CD4-positive, alpha-beta T cell treated with Interleukin-17A for 1 hour (primary cell): ENCODE data around the gene TBL1Y.
"Not testable (repeated sequence)": the region's sequence is repeated elsewhere in the genome, so short reads cannot be mapped to it uniquely, and the experiment has no call there.

Experiments
- DNase-seq: peaks from one replicate; pipeline ENCODE4 v3.0.0-alpha.2; 2020

Gene TBL1Y

GRCh38 chrY:6910372-6911252, at the start of gene TBL1Y:
Gene TBL1Y (plus strand): TSS chrY:6910697. CDS start chrY:7025085, 114,388 bp downstream.
- DNase-seq: no peak

DNA sequence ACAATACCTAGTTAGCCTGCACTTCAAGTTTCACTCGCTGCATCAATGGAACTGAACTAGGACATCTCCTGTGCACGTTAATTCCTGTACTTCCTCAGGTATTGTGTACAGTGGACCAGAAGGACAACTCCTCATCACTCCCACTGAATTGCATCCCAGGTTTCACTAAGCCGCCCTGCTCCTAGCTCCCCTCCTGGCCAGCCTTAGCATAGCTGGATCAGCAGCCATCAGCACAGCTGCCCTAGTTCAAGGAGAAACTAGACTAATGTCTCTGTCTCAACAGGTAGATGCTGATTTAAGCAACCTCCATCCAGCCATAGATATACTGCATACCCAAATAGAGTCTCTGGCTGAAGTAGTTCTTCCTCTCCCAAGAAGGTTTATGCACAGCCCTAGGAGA, 16.0 kb upstream of the TBL1Y start:
- DNase-seq: no peak

GRCh38 chrY:6895236-6895635, 15.3 kb upstream of the TBL1Y start:
- DNase-seq: no peak

GRCh38 chrY:6902116-6902515, 8.4 kb upstream of the TBL1Y start:
- DNase-seq: not testable (repeated sequence)

DNA sequence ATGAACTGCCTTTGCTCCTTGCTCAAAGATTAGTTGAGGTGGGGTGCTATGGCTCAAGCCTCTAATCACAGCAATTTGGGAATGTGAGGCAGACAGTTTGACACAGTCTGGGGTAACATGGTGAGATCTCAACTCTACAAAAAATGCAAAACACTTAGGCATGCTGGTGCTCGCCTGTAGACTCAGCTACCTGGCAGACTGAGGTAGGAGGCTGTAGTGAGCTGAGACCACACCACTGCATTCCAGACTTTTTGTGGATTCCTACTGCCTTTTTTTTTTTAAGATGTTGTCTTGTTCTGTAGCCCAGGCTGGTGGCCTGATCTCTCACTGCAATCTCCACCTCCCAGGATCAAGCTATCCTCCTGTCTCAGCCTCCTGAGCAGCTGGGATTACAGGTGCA, 2.9 kb upstream of the TBL1Y start:
- no peak for DNase-seq

GRCh38 chrY:6908021-6908420, 2.5 kb upstream of the TBL1Y start:
- DNase-seq: not testable (repeated sequence)

- DNase-seq: no peak
Observed at GRCh38 chrY:6909118-6909521, 1.4 kb upstream of the TBL1Y start.

GRCh38 chrY:6909856-6910255, 641 bp upstream of the TBL1Y start:
- no peak for DNase-seq

- DNase-seq: no peak
Observed at GRCh38 chrY:6911253-6911881, 870 bp downstream of the TBL1Y start, which contains the start of gene AMELY. Gene AMELY (minus strand): TSS chrY:6911752. CDS start chrY:6872608, 39,144 bp downstream.

DNA sequence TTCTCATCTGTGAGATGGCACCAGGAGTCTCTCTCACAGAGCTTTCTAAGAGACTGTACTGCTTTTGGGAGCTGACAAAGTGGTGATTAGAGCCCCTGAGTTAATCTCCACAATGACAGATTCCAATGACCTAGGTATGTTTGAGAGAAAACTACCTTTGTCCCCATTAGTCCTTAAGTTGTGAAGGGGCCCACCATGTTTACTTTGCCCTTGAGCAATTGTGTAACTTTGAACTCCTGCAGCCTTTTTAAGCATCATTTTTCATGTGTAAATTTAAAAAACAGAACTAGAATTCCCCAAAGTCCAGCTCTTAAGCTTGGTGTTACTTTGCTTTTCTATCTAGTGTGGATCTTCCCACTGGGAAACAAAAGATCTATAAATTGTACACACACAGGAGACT, 2.9 kb downstream of the TBL1Y start:
- DNase-seq: no peak

DNA sequence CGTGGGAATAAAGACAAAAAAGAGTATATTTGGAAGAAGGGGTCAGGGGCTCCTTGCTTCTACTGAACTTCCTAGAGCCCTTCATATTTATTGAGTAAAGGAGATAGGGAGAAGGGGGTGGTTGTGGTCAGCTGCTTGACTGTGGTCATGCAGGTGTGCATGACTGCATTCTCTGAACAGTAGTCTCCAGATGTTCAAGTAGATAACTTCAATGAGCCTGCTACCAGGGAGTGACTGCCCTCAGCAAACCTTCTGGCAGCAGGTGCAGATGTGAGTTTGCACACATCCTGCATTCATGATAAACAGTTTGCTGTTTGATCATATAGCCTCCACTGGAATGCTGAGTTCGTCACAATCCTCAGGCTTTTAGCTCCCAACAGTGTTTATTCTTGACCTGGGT, 10.6 kb downstream of the TBL1Y start:
- DNase-seq: no peak

GRCh38 chrY:6928265-6928664, 17.8 kb downstream of the TBL1Y start:
- no peak for DNase-seq

- no peak for DNase-seq
Observed at GRCh38 chrY:6929237-6929636, 18.7 kb downstream of the TBL1Y start.

DNA sequence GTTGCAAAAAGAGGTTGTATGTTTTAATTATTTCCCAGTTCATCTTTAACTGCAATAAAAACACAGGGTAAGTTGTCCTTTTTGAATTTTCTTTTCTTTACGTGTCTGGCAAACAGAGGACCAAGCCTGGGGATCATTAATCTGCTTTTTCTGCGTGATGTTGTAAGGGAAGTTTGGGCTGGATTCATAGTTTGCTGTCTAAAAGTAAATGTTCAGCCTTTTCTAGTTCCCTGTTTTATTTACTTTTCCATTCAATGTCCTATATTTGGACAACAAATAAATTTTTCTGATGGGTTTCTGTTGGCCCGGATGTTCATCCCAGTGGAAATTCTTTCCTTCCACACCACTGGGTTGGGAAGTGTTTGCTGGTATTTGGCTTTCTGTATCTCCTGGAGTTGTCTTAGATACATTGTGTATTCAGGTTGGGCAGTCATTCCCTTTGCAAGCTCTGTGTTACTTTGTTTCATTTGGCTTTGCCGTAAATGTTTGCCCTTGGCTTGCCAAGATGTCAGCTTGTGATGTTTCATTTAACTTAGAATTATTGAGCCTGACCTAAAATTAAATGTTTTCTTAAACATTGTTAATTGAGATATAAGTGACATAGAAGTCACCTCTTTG, 21.4 kb downstream of the TBL1Y start:
- no peak for DNase-seq

GRCh38 chrY:6935497-6935896, 25.0 kb downstream of the TBL1Y start:
- no peak for DNase-seq

DNA sequence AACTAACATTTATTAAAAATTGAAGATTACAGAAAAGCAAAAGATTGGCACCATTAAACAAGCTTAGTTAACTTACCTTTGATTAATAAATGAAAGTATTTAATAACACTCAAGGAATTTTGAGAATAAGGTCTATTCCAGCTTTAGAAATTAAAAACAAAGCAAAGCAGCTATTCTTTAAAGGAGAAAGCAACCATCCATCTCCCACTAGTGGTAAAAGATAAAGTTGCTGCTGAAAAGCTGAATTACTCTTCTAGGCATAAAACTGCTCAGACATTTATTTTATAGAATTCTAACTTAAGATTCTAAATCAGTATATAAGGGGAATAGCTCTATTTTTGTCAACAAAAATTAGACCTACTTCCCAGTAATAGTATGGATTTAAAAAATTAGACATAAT, 37.2 kb downstream of the TBL1Y start:
- no peak for DNase-seq

DNA sequence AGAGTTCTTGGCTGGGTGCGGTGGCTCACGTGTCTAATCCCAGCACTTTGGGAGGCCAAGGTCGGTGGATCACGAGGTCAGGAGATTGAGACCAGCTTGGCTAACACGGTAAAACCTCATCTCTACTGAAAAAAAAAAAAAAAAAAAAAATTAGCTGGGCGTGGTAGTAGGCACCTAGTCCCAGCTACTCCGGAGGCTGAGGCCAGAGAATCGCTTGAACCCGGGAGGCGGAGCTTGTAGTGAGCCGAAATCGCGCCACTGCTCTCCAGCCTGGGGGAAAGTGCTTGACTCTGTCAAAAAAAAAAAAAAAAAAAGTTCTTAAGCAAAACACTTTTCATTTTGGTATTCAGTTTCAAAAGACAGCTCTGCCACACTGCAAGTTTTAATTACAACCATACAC, 37.9 kb downstream of the TBL1Y start:
- DNase-seq: no peak

DNA sequence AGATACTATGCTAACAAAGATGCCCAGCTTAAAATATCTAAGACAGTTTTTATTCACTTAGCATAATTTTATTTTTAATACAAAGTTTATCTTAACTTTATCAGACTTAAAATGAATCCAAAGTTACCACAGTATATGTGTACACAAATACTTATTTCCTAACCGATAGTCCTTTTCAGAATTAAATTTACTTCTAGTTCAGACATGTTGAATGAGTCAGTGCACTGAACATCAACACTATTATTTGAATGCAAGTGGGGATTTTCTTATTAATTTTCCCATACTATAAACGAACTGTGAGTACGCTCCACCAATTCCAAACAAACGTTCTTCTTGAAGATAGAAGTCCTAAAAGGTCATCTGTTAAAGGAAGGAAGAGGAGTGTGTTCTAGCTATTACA, 39.5 kb downstream of the TBL1Y start:
- no peak for DNase-seq

DNA sequence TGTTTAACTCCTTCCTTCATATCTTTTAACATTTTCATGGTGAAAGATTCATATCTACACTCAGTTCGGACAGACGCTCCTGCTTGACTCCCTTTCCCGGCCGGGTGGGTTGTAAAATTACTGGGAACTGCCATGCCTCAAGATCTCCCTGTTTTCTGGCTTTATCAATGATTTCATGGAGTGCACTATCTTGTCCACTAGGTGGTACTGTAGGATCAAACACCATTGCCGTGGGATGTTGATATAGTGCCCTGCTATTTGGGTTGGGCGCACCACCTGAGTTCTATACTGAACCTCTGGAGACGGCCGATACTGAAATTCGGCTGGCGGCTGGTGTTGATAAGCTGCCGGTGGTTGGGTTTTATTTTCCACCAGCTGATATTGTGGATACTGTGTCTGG, 54.2 kb downstream of the TBL1Y start:
- peak; percentile 65 for DNase-seq

GRCh38 chrY:6966521-6966920, 56.0 kb downstream of the TBL1Y start:
- DNase-seq: no peak

GRCh38 chrY:6967736-6968135, 57.2 kb downstream of the TBL1Y start:
- no peak for DNase-seq

GRCh38 chrY:6968191-6968590, 57.7 kb downstream of the TBL1Y start:
- DNase-seq: no peak

GRCh38 chrY:6972271-6972887, 61.9 kb downstream of the TBL1Y start:
- no peak for DNase-seq
